ENCODE data around the gene ROCK2. TPM values are rescaled to one million over a fixed set of nuclear protein-coding genes. Genes with fewer than 3 reads are reported as not detected.

Gene ROCK2
- total RNA-seq, 4 donors from 2014 or later: 18.0 to 34.8 (median 23.2) TPM

DNA sequence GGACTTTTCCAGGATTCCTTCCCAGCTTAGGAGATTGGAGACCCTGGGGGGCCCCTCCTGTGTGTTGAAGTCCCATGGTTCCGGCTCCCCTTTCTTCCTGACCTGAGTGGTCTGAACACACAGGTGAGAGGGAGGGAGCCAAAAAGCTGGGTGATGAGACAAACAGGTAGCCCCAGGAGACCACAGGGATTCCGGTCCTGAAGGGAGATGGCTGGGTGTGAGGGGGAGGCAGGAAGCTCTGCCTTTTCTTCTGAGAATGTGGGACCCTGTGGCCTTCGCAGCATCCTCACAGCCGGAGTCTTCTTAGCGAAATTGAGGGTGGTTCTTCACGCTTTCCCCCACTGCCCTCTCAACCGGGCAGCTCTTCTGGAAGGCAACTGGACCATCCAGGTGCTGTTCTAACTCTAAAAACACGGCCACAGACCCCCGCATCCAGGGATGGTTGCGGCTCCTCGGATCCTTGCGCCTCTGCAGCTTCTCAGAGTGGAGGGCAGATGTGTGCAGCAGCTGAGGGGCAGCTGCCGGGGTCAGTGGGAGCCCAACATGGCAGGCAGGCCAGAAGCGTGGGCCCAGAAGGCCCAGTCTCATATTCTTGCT is 184.8 kb downstream of the ROCK2 start:
- 95 to 97% methylated on average over 14 of the region's 14 CpGs for WGBS, 2 donors
- intact Hi-C loops (cut with DNase I; ENCODE audit: low total_unique reads): no loop called here
- DNase-seq (ENCODE audit: low spot score in 2 of 2): peak in 1 of 2 donors; percentile 79
- no peak overlapping the region for H3K4me3 ChIP-seq (ENCODE audit: low read depth, poor library complexity, severe bottlenecking)
- TF ChIP-seq CTCF (IDR thresholded peaks at IDR 0.05) (no peak), POLR2A (IDR thresholded peaks at IDR 0.05) (no peak)

GRCh38 chr2:11158916-11159573 is 185.4 kb downstream of the ROCK2 start:
- WGBS, 2 donors: 81 to 84% methylated on average over 12 to 14 of the region's 14 CpGs
- DNase-seq (ENCODE audit: low spot score in 2 of 2): peak in 1 of 2 donors; percentile 69
- intact Hi-C loops (cut with DNase I; ENCODE audit: low total_unique reads): no loop called here
- H3K4me3 ChIP-seq (ENCODE audit: low read depth, poor library complexity, severe bottlenecking): no peak overlapping the region
- TF ChIP-seq CTCF (IDR thresholded peaks at IDR 0.05) (no peak), POLR2A (IDR thresholded peaks at IDR 0.05) (no peak)

GRCh38 chr2:11157731-11158130 is 186.7 kb downstream of the ROCK2 start:
- 79 to 93% methylated on average over 4 of the region's 4 CpGs for WGBS, 2 donors

DNA sequence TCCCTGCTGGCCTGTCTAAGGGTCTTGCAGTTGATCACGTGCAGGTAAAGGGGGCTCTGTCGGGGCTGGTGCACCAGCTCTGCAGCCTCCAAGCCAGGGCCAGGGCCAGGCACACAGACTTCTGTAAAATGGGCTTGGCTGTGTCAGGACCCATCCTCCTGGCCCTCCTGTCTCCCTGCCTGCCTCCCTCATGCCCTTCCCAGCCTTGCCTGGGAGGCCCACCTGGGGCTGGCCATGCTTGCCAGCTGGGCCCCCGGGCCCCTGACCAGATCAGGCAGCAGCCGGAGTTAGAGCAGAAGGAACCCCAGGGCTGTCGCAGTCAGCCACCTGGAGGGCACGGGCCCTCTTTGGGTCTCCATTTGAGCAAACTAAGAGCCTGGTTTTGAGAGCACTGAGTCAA is 187.1 kb downstream of the ROCK2 start:
- DNase-seq (ENCODE audit: low spot score in 2 of 2): peak in 1 of 2 donors; percentile 79
- intact Hi-C loops (cut with DNase I; ENCODE audit: low total_unique reads): no loop called here
- no peak overlapping the region for H3K4me3 ChIP-seq (ENCODE audit: low read depth, poor library complexity, severe bottlenecking)
- WGBS, 2 donors: 73 to 87% methylated on average over 5 of the region's 6 CpGs
- TF ChIP-seq POLR2A (IDR thresholded peaks at IDR 0.05): no peak

More at GRCh38 chr2:11157731-11158130, 186.7 kb downstream of the ROCK2 start:
- intact Hi-C loops (cut with DNase I; ENCODE audit: low total_unique reads): no loop called here
- no peak overlapping the region for H3K4me3 ChIP-seq (ENCODE audit: low read depth, poor library complexity, severe bottlenecking)
- no peak for TF ChIP-seq POLR2A (IDR thresholded peaks at IDR 0.05)
- TF ChIP-seq CTCF (IDR thresholded peaks at IDR 0.05): no peak
- peak in 1 of 2 donors; percentile 78 for DNase-seq (ENCODE audit: low spot score in 2 of 2)

GRCh38 chr2:11156396-11157075 is 187.9 kb downstream of the ROCK2 start:
- no peak for TF ChIP-seq POLR2A (IDR thresholded peaks at IDR 0.05)
- TF ChIP-seq CTCF (IDR thresholded peaks at IDR 0.05): no peak
- 90 to 94% methylated on average over 13 of the region's 13 CpGs for whole genome bisulfite sequencing, 2 donors
- no peak overlapping the region for H3K4me3 ChIP-seq (ENCODE audit: low read depth, poor library complexity, severe bottlenecking)
- DNase-seq (ENCODE audit: low spot score in 2 of 2): peak in 1 of 2 donors; percentile 86
- intact Hi-C loops (cut with DNase I; ENCODE audit: low total_unique reads): no loop called here

DNA sequence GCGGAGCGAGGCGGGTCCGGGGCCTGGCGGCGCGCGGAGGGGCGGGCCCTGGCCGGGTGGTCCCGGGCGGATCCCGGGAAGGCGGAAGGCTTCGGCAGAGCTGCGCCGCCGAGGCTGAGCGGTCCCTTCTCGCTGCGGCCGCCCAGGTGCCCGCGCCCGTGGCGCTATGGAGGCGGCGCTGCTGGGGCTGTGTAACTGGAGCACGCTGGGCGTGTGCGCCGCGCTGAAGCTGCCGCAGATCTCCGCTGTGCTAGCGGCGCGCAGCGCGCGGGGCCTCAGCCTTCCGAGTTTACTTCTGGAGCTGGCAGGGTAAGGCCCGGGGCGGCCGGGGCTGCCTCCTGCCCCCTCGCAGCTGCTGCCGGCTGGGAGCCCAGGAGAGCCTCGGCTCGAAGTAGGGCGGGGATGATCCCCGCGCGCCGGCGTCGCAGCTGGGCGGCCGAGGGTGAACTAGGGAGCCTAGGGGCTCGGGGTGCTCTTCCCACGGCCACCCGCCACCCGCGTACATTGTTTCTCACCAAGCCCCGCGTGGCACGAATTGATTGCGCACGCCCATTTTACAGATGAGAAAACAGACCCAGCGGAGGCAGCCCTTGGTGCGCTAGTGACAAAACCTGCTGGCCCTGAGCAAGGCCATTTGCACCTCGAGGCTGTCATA is 188.9 kb downstream of the ROCK2 start, which contains the start of gene SLC66A3:
SLC66A3 (plus strand) TSS at position 87 of the 655 bp plus-strand sequence; CDS start at position 167, 80 bp downstream.
- 6 to 11% methylated on average over 9 to 19 of the region's 71 CpGs for WGBS, 2 donors
- no peak for TF ChIP-seq POLR2A (IDR thresholded peaks at IDR 0.05)
- TF ChIP-seq CTCF (IDR thresholded peaks at IDR 0.05): no peak
- peak in 1 of 2 donors; percentile 89 for DNase-seq (ENCODE audit: low spot score in 2 of 2)

More for the DNA sequence above, 188.9 kb downstream of the ROCK2 start, which contains the start of gene SLC66A3:
- peak within 1 kb of the TSS; percentile 61 for H3K4me3 ChIP-seq (ENCODE audit: low read depth, poor library complexity, severe bottlenecking)
- intact Hi-C loops (cut with DNase I; ENCODE audit: low total_unique reads): no loop called here
